C4-2B (cell line): ENCODE measurements around the gene TBC1D13.
A peak's percentile ranks its signal among the peaks of the same experiment; 100 is the strongest.

ENCODE experiments used
- H3K27ac ChIP-seq: fragments of 450-650 bp; 2 replicates; pipeline ENCODE4 v1.5.1; 2017
- ZFX ChIP-seq: fragments of 450-650 bp; IDR thresholded peaks from 2 replicates; pipeline ENCODE4 v1.6.1; 2017
- TF ChIP-seq, protein P1 (sequence below): fragments of 450-650 bp; conservative IDR thresholded peaks from 2 replicates; pipeline ENCODE4 v1.5.1; 2017; ENCODE audit warnings: mild to moderate bottlenecking

TBC1D13 gene

DNA sequence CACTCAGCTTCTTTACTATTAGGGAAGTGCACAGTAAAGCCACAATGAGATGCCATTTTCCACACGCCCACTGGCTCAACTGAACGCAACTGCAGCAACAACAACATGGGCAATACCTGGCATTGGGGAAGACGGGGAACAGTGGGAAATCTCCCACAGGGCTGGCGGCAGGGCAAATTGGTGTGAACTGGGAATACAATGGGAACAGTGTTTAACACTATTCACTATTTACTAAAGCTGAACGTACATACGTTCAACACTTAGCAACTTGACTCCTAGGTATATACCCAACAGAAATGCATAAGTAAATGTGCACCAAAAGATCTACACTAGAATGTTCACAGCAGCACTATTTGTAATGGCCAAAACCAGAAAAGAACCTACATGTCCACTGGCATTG, 29.5 kb upstream of the TBC1D13 start:
- TF ChIP-seq ZFX: no peak
- TF ChIP-seq, protein P1, sequence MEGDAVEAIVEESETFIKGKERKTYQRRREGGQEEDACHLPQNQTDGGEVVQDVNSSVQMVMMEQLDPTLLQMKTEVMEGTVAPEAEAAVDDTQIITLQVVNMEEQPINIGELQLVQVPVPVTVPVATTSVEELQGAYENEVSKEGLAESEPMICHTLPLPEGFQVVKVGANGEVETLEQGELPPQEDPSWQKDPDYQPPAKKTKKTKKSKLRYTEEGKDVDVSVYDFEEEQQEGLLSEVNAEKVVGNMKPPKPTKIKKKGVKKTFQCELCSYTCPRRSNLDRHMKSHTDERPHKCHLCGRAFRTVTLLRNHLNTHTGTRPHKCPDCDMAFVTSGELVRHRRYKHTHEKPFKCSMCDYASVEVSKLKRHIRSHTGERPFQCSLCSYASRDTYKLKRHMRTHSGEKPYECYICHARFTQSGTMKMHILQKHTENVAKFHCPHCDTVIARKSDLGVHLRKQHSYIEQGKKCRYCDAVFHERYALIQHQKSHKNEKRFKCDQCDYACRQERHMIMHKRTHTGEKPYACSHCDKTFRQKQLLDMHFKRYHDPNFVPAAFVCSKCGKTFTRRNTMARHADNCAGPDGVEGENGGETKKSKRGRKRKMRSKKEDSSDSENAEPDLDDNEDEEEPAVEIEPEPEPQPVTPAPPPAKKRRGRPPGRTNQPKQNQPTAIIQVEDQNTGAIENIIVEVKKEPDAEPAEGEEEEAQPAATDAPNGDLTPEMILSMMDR: no peak
- H3K27ac ChIP-seq: no peak overlapping the region

DNA sequence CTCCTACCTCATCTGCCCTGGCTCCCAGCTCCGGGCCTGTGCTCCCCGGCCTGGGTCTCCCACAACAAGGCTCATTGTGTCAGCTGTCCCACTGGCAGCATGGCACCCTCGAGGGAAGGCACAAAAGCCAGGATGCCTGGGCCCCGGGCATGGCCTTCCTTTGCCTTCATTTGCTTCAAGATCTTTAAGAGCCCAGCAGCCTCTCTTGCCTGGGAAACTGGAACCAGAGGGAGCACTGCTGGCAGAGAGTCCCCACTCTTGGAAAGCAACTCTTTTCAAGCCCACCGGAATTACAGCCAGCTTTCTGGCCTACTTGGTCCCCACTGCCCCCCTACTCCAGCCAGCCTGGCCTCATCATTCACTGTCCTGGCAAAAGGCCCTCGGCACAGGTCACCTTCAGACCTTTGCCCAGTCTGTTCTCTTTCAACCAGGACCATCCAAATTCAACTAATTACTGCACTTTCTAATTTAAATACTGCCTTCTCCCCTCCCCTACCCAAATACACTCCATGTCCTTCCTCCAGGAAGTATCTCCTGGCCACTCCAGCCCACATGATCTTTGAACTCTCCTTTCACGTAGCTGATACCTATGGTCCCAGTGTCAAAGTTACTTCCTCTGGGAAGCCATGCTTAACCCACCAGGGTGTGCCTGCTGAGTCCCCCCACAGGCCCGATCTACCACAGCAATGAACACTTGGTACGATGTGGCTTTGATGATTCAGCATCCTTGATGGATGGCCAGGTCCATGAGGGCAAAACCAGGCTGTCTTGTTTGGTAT, 24.2 kb upstream of the TBC1D13 start:
- H3K27ac ChIP-seq: no peak overlapping the region

DNA sequence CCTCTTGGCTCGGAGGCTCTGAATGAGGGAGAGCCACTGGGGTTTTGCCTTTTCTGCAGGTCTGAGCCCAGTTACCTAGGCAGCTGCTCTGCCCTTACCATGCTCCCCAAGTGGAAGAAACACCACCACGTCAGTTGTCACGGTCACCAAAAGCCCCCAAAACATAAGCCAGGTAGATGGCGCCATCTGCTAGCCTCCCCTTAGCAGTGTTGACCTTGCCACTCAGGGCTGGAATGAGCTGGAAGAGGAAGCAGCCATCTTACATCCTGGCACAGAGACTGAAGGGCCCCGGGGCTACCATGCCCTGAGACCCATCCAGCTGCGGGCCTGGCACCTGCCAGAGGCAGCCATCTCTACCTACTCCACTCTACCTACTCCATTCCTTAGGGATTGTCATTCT, 22.7 kb upstream of the TBC1D13 start:
- TF ChIP-seq, protein P1: no peak
- TF ChIP-seq ZFX: no peak

More for the DNA sequence above, 24.2 kb upstream of the TBC1D13 start:
- TF ChIP-seq, protein P1: no peak

DNA sequence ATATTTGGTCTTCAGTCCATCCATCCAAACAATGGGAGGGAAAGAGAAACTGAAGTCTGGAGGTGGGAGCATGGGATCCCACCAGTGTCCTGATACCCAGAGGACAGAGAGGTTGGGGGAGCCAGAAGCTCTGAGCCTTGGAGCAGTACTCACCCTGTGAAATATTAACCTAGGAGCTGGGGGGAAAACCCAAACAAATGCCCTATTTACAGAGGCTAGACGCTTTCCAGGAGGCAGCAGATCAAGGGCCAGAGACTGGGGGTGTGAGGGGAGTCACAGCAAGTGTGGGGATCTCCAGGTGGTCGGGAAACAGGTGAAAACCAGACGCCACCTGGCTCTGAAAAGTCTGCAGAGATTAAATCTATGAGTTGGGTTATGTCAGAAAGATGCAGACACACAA, 21.6 kb upstream of the TBC1D13 start:
- no peak overlapping the region for H3K27ac ChIP-seq
- TF ChIP-seq, protein P1: no peak
- no peak for TF ChIP-seq ZFX

More for the DNA sequence above, 22.7 kb upstream of the TBC1D13 start:
- no peak overlapping the region for H3K27ac ChIP-seq

DNA sequence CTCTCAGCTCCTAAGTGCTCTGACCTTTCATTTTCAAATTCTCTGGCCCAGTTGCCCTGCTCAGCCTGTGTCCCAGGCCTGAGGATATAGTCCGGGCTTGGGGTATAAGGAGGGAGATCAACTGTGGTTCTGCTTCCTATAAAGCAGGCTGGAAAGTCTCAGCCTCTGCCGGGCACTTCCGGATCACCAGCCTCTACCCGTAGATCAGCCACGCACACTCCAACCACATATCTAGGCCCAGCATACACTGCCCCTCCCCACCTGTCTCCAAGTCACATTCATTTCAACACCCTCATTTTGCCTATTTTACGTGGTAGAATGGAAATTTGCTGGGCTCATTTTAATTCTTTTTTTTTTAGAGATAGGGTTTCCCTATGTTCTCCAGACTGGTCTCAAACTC, 18.4 kb upstream of the TBC1D13 start:
- TF ChIP-seq ZFX: no peak
- TF ChIP-seq, protein P1: no peak
- H3K27ac ChIP-seq: no peak overlapping the region

DNA sequence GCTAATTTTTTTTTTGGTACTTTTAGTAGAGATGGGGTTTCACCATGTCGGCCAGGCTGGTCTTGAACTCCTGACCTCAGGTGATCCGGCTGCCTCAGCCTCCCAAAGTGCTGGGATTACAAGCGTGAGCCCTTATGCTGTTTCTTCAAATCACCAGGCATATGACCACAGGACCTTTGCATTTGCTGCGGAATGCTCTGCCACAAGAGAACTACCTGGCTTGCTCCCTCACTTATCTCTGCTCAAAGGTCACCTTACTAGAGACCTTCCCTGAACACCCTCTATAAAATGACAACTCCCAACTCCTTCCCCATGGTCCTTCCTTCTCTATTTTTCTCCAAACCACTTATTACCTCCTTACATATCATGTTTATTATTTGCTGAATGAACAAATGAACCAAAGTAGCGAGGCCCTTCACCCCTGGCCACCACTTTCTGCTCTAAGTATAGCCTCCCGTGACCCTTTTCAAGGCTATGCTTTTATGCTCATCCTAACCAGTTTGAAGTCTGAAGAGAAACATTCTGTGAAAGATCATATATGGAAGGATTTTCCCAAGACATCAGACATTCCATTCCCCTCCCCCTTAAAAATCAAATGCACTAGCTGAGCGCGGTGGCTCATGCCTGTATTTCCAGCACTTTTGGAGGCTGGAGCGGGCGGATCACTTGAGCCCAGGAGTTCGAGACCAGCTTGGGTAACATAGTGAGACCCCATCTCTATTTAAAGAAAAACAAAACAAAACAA, 16.6 kb upstream of the TBC1D13 start:
- TF ChIP-seq ZFX: no peak
- TF ChIP-seq, protein P1: no peak
- H3K27ac ChIP-seq: peak overlapping the region; percentile 73

DNA sequence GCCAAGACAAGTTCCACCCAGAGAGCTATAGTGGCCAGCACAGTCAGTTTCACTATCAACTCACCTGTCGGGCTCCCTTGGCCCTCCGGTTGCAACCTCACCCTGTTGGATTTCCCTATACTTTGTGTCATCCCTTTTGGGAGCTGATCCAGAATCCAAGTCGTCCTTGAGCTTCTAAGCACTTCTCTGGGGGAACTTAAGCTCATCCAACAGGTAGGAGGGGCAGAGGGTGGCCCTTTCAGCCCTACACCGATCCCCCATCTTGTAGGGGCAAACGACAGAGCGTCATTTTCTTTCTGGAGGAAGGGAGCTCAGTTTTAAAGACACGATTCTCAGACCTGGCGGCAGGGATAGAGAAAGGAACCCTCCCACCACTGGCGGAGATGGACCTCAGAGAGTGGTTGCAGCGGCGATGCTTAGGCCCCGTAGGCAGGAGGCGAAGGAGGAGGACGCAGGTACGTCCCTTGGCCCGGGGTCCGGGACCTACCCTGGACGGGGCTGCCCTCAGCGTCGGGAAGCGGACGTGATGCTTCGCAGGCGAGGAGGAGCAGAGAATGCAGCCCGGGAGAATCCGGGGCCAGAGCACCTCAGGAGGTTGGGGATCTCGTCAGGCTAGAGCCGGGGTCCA, 15.8 kb upstream of the TBC1D13 start:
- no peak for TF ChIP-seq ZFX
- TF ChIP-seq, protein P1: no peak

More for the DNA sequence above, 15.8 kb upstream of the TBC1D13 start:
- H3K27ac ChIP-seq: peak overlapping the region; percentile 73
